ENCODE measurements around the gene TXNRD1.

The TXNRD1 gene

GRCh38 chr12:104222976-104223375, 7.4 kb downstream of the TXNRD1 start:
- Histone ChIP-seq H3K9me3 (ENCODE audit: control insufficient read depth, insufficient read depth, low read length) (no peaks in the 10 kb centered on the region), H3K27ac (ENCODE audit: low read depth, low read length) (no peak overlapping the region), H3K4me1 (ENCODE audit: control insufficient read depth, low read length) (peaks cover 7% of the 10 kb centered on the region)

GRCh38 chr12:104223712-104224111, 8.1 kb downstream of the TXNRD1 start:
- Histone ChIP-seq H3K27ac (ENCODE audit: low read depth, low read length) (no peak overlapping the region), H3K4me2 (ENCODE audit: low read length) (no peak overlapping the region), H3K79me2 (ENCODE audit: control insufficient read depth, low read length) (no peaks in the 10 kb centered on the region), H3K36me3 (ENCODE audit: control insufficient read depth, low read length) (no peaks in the 10 kb centered on the region), H3F3A (ENCODE audit: control insufficient read depth, insufficient read depth) (no peaks in the 10 kb centered on the region), H4K20me1 (ENCODE audit: control insufficient read depth, insufficient read depth, low read depth, low read length) (no peaks in the 10 kb centered on the region), H3K27me3 (ENCODE audit: control insufficient read depth, low read length) (peaks cover 22% of the 10 kb centered on the region), H3K4me3 (ENCODE audit: low read length) (no peak overlapping the region), H3K9me3 (ENCODE audit: control insufficient read depth, insufficient read depth, low read length) (no peaks in the 10 kb centered on the region), H3K4me1 (ENCODE audit: control insufficient read depth, low read length) (peaks cover 7% of the 10 kb centered on the region), H3K9me2 (replicated peaks; ENCODE audit: control insufficient read depth, low read length) (no peaks in the 10 kb centered on the region)
- TF ChIP-seq CTCF (IDR thresholded peaks at IDR 0.05; ENCODE audit: low read depth, low read length, poor library complexity, severe bottlenecking) (no peak), EZH2phosphoT487 (IDR thresholded peaks at IDR 0.05; ENCODE audit: borderline replicate concordance, low read length) (no peak)

More at GRCh38 chr12:104222976-104223375, 7.4 kb downstream of the TXNRD1 start:
- Histone ChIP-seq H3K4me2 (ENCODE audit: low read length) (no peak overlapping the region), H3K27me3 (ENCODE audit: control insufficient read depth, low read length) (peaks cover 22% of the 10 kb centered on the region), H3K4me3 (ENCODE audit: low read length) (no peak overlapping the region), H4K20me1 (ENCODE audit: control insufficient read depth, insufficient read depth, low read depth, low read length) (no peaks in the 10 kb centered on the region), H3F3A (ENCODE audit: control insufficient read depth, insufficient read depth) (no peaks in the 10 kb centered on the region), H3K36me3 (ENCODE audit: control insufficient read depth, low read length) (no peaks in the 10 kb centered on the region), H3K9me2 (replicated peaks; ENCODE audit: control insufficient read depth, low read length) (no peaks in the 10 kb centered on the region), H3K79me2 (ENCODE audit: control insufficient read depth, low read length) (no peaks in the 10 kb centered on the region)
- no peak for TF ChIP-seq CTCF (IDR thresholded peaks at IDR 0.05; ENCODE audit: low read depth, low read length, poor library complexity, severe bottlenecking)

- H3K9me2 ChIP-seq (replicated peaks; ENCODE audit: control insufficient read depth, low read length), result no peaks in the 10 kb centered on the region
- H3K79me2 ChIP-seq (ENCODE audit: control insufficient read depth, low read length), result no peaks in the 10 kb centered on the region
- peaks cover 7% of the 10 kb centered on the region for H3K4me1 ChIP-seq (ENCODE audit: control insufficient read depth, low read length)
- no peaks in the 10 kb centered on the region for H3K36me3 ChIP-seq (ENCODE audit: control insufficient read depth, low read length)
- H3K9me3 ChIP-seq (ENCODE audit: control insufficient read depth, insufficient read depth, low read length), result no peaks in the 10 kb centered on the region
- H3F3A ChIP-seq (ENCODE audit: control insufficient read depth, insufficient read depth), result no peaks in the 10 kb centered on the region
- H3K27me3 ChIP-seq (ENCODE audit: control insufficient read depth, low read length), result peaks cover 21% of the 10 kb centered on the region
- no peak overlapping the region for H3K4me3 ChIP-seq (ENCODE audit: low read length)
- H4K20me1 ChIP-seq (ENCODE audit: control insufficient read depth, insufficient read depth, low read depth, low read length), result no peaks in the 10 kb centered on the region
- H3K27ac ChIP-seq (ENCODE audit: low read depth, low read length), result no peak overlapping the region
- H3K4me2 ChIP-seq (ENCODE audit: low read length), result no peak overlapping the region
- no peak for TF ChIP-seq CTCF (IDR thresholded peaks at IDR 0.05; ENCODE audit: low read depth, low read length, poor library complexity, severe bottlenecking)
- TF ChIP-seq EZH2phosphoT487 (IDR thresholded peaks at IDR 0.05; ENCODE audit: borderline replicate concordance, low read length), result no peak
These were observed 11.1 kb downstream of the TXNRD1 start for GRCh38 chr12:104226672-104227071.

Measured in DOHH2 (cell line).